GM23248 (cell line): ENCODE results near the gene GBE1. TPM values are rescaled to one million over a fixed set of nuclear protein-coding genes. Genes with fewer than 3 reads are reported as not detected.

Experiments
- DNase-seq: peaks from one replicate; pipeline ENCODE4 v3.0.0-alpha.2; 2015
- H2AFZ ChIP-seq: fragments of 200-600 bp; sonication (generic); 2 replicates; pipeline ENCODE4 v1.6.1; 2016; ENCODE audit warnings: antibody characterized with exemption
- H3F3A ChIP-seq: fragments of 200-600 bp; sonication (generic); 2 replicates; pipeline ENCODE4 v1.6.1; 2016; ENCODE audit warnings: mild to moderate bottlenecking, antibody characterized with exemption, mixed run types; ENCODE audit not compliant: insufficient read depth
- H3K27ac ChIP-seq: fragments of 200-600 bp; sonication (generic); 2 replicates; pipeline ENCODE4 v1.5.1; 2016; ENCODE audit warnings: mild to moderate bottlenecking
- H3K27me3 ChIP-seq: fragments of 200-600 bp; sonication (generic); replicated peaks from 2 replicates; pipeline ENCODE4 v1.6.1; 2016; ENCODE audit warnings: mild to moderate bottlenecking; ENCODE audit not compliant: insufficient read depth
- H3K36me3 ChIP-seq: fragments of 200-600 bp; sonication (generic); 2 replicates; pipeline ENCODE4 v1.6.1; 2016; ENCODE audit warnings: low read depth, mild to moderate bottlenecking
- H3K4me1 ChIP-seq: fragments of 200-600 bp; sonication (generic); 2 replicates; pipeline ENCODE4 v1.6.1; 2016; ENCODE audit warnings: mild to moderate bottlenecking; ENCODE audit not compliant: insufficient read depth
- H3K4me2 ChIP-seq: fragments of 200-600 bp; sonication (generic); one replicate; pipeline ENCODE4 v1.6.1; 2016; ENCODE audit warnings: mild to moderate bottlenecking; ENCODE audit not compliant: unreplicated experiment
- H3K4me3 ChIP-seq: fragments of 200-600 bp; sonication (generic); 2 replicates; pipeline ENCODE4 v1.5.1; 2016; ENCODE audit warnings: mild to moderate bottlenecking
- H3K79me2 ChIP-seq: fragments of 200-600 bp; sonication (generic); 2 replicates; pipeline ENCODE4 v1.6.1; 2016; ENCODE audit warnings: mild to moderate bottlenecking; ENCODE audit not compliant: insufficient read depth
- H3K9ac ChIP-seq: fragments of 200-600 bp; sonication (generic); 2 replicates; pipeline ENCODE4 v1.6.1; 2016; ENCODE audit warnings: mild to moderate bottlenecking
- H3K9me2 ChIP-seq: fragments of 200-600 bp; sonication (generic); 2 replicates; pipeline ENCODE4 v1.6.1; 2016; ENCODE audit warnings: mixed run types, mild to moderate bottlenecking, moderate library complexity; ENCODE audit not compliant: insufficient read depth
- H3K9me3 ChIP-seq: fragments of 200-600 bp; sonication (generic); one replicate; pipeline ENCODE4 v1.6.1; 2017; ENCODE audit warnings: low read depth
- H4K20me1 ChIP-seq: fragments of 200-600 bp; sonication (generic); 2 replicates; pipeline ENCODE4 v1.6.0; 2016; ENCODE audit not compliant: insufficient read depth
- EZH2 ChIP-seq: fragments of 200-600 bp; sonication (generic); IDR thresholded peaks from 2 replicates; pipeline ENCODE4 v1.6.1; 2018; ENCODE audit warnings: antibody characterized with exemption, mild to moderate bottlenecking; ENCODE audit not compliant: insufficient read depth, poor library complexity, severe bottlenecking
- EZH2phosphoT487 ChIP-seq: fragments of 200-600 bp; sonication (generic); IDR thresholded peaks from 2 replicates; pipeline ENCODE4 v1.6.1; 2018; ENCODE audit warnings: antibody characterized with exemption, moderate library complexity, mild to moderate bottlenecking, low read depth; ENCODE audit not compliant: insufficient read depth
- WGBS, 2 experiments: methylation state at CpG; one replicate each; pipeline ENCODE4 v1.1.6; 2015 to 2017; ENCODE audit warnings: low lambda C conversion rate in 2 of 2, low coverage in 1 of 2; ENCODE audit errors: missing lambda C conversion rate in 2 of 2; 5-methylcytosine and 5-hydroxymethylcytosine counted together
- in situ Hi-C: fragments of 300-500 bp; cut with MboI; formaldehyde crosslinking; loops from 2 replicates; pipeline ENCODE4 v1.15.0; 2020
- polyA plus RNA-seq: library from polyadenylated mRNA; unstranded; fragments of >200 nt; fragmentation: Nextera tagmentation; extraction: Ambion mirVana; gene quantifications from 2 replicates; pipeline ENCODE4 v1.2.1, GENCODE V29; 2016
- total RNA-seq: library from RNA; depleted of rRNA; stranded (reverse); fragments of >200 nt; shearing (Covaris generic); gene quantifications from 2 replicates; pipeline ENCODE4 v1.2.3, GENCODE V29; 2014

The GBE1 gene
- total and polyA plus RNA-seq, 2 experiments from 2014 or later = 130 to 166 TPM

DNA sequence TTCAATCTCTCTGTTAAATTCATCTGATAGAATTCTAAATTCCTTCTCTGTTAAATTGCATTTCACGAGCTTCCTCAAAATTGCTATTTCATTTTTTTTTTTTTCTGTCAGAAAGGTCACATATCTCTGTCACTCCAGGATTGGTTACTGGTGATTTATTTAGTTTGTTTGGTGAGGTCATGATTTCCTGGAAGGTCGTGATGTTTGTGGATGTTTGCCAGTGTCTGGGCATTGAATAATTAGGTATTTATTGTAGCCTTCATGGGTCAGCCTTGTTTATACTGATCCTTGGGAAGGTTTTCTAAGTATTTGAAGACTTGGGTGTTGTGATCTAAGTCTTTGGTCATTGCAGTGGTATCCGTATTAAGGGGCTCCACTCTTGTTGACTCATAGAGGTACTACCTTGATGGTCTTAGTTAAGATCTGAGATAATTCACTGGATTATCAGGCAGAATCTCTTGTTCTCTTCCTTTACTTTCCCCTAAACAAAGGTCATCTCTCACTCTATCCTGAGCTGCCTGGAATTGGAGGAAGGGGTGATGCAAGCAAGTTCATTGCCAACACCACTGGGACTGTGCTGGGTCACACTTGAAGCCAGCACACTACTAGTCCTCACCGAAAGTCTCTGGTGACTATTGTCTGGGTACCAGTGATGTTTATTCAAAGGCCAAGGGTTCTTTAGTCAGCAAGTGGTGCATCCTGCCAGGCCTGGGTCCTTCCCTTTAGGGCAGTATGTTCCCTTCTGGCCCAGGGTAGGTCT, 231.1 kb downstream of the GBE1 start:
- Histone ChIP-seq H3K27ac (no peak overlapping the region), H3F3A (peaks cover 11% of the 10 kb centered on the region; the same call in 1 of the 2 replicates), H3K9me2 (no peaks in the 10 kb centered on the region), H3K36me3 (peaks cover 61% of the 10 kb centered on the region), H3K4me2 (no peak overlapping the region), H3K9ac (no peak overlapping the region), H4K20me1 (no peaks in the 10 kb centered on the region), H3K4me1 (no peaks in the 10 kb centered on the region), H3K4me3 (no peak overlapping the region), H2AFZ (no peak overlapping the region), H3K27me3 (no peaks in the 10 kb centered on the region), H3K79me2 (no peaks in the 10 kb centered on the region), H3K9me3 (no peaks in the 10 kb centered on the region)
- in situ Hi-C loops = no loop called here
- TF ChIP-seq EZH2phosphoT487 (no peak), EZH2 (no peak)
- no peak for DNase-seq
- WGBS, 2 experiments = 96 to 97% methylated on average over 4 of the region's 4 CpGs

- in situ Hi-C loops = no loop called here
- H3K9me2 ChIP-seq = no peaks in the 10 kb centered on the region
- H3K9me3 ChIP-seq = no peaks in the 10 kb centered on the region
- peaks cover 9% of the 10 kb centered on the region; the same call in 1 of the 2 replicates for H3K4me1 ChIP-seq
- no peaks in the 10 kb centered on the region for H3K27me3 ChIP-seq
- H3F3A ChIP-seq = peaks cover 29% of the 10 kb centered on the region; the same call in 1 of the 2 replicates
- H3K79me2 ChIP-seq = no peaks in the 10 kb centered on the region
- no peaks in the 10 kb centered on the region for H4K20me1 ChIP-seq
- no peak for DNase-seq
- H2AFZ ChIP-seq = no peak overlapping the region
- no peak overlapping the region for H3K4me2 ChIP-seq
- TF ChIP-seq EZH2phosphoT487 (no peak), EZH2 (no peak)
- no peak overlapping the region for H3K27ac ChIP-seq
- no peak overlapping the region for H3K4me3 ChIP-seq
- WGBS, 2 experiments = 49 to 58% methylated on average over 2 of the region's 2 CpGs
- no peak overlapping the region for H3K9ac ChIP-seq
- peaks cover 14% of the 10 kb centered on the region for H3K36me3 ChIP-seq
Observed at GRCh38 chr3:81521855-81522254, 239.6 kb downstream of the GBE1 start.

- Histone ChIP-seq H3K4me1 (peaks cover 9% of the 10 kb centered on the region; the same call in 1 of the 2 replicates), H3K9me2 (no peaks in the 10 kb centered on the region), H3K9me3 (no peaks in the 10 kb centered on the region), H3K4me2 (no peak overlapping the region), H2AFZ (no peak overlapping the region), H3K79me2 (no peaks in the 10 kb centered on the region), H3K9ac (no peak overlapping the region), H3K36me3 (0 out of 2 replicates have a peak, but pooled peaks cover 7% of the 10 kb centered on the region), H3K27ac (no peak overlapping the region), H3K4me3 (no peak overlapping the region), H3K27me3 (no peaks in the 10 kb centered on the region), H3F3A (peaks cover 30% of the 10 kb centered on the region; the same call in 1 of the 2 replicates), H4K20me1 (no peaks in the 10 kb centered on the region)
- no peak for TF ChIP-seq EZH2phosphoT487
- TF ChIP-seq EZH2 = no peak
- no peak for DNase-seq
- in situ Hi-C loops = no loop called here
Observed at GRCh38 chr3:81518945-81519344, 242.5 kb downstream of the GBE1 start.

GRCh38 chr3:81516042-81516441, 245.4 kb downstream of the GBE1 start:
- no peaks in the 10 kb centered on the region for H3K79me2 ChIP-seq
- no peak overlapping the region for H2AFZ ChIP-seq
- H3K4me1 ChIP-seq = peaks cover 9% of the 10 kb centered on the region; the same call in 1 of the 2 replicates
- no peaks in the 10 kb centered on the region for H3K9me3 ChIP-seq
- 90 to 100% methylated on average over 1 of the region's 1 CpG for WGBS, 2 experiments
- DNase-seq = no peak
- 0 out of 2 replicates have a peak, but pooled peaks cover 13% of the 10 kb centered on the region for H3K36me3 ChIP-seq
- TF ChIP-seq EZH2 = no peak
- no peak for TF ChIP-seq EZH2phosphoT487
- no peak overlapping the region for H3K4me2 ChIP-seq
- in situ Hi-C loops = no loop called here
- 0 out of 2 replicates have a peak, but pooled peaks cover 26% of the 10 kb centered on the region for H3F3A ChIP-seq
- no peak overlapping the region for H3K27ac ChIP-seq
- no peaks in the 10 kb centered on the region for H3K9me2 ChIP-seq
- no peaks in the 10 kb centered on the region for H3K27me3 ChIP-seq
- H3K4me3 ChIP-seq = no peak overlapping the region
- H3K9ac ChIP-seq = no peak overlapping the region
- no peaks in the 10 kb centered on the region for H4K20me1 ChIP-seq
